ENCODE data around the gene SLC16A6.
"Not testable (repeated sequence)": the region's sequence is repeated elsewhere in the genome, so short reads cannot be mapped to it uniquely, and the experiment has no call there.

SLC16A6 gene

DNA sequence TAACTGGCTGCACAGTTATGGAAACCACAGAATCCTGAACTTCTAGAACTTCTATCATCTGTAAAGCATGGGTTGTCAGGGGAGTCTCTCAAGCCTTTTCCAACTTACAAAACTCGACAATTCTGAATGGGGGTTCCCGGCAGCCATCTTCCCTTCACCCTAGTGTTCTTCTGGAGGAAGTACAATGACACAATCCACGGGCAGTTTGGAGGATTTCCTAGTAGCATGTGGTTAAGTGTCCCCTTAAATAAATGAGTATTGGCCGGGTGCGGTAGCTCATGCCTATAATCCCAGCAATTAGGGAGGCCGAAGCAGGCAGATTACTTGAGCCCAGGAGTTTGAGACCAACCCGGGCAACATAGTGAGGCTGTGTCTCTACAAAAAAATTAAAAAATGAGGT is 2.1 kb downstream of the SLC16A6 start:
- H3K27ac ChIP-seq, result no peak overlapping the region
- no peak for TF ChIP-seq ZFX (IDR thresholded peaks at IDR 0.05; ENCODE audit: borderline replicate concordance)
- TF ChIP-seq, protein P1, sequence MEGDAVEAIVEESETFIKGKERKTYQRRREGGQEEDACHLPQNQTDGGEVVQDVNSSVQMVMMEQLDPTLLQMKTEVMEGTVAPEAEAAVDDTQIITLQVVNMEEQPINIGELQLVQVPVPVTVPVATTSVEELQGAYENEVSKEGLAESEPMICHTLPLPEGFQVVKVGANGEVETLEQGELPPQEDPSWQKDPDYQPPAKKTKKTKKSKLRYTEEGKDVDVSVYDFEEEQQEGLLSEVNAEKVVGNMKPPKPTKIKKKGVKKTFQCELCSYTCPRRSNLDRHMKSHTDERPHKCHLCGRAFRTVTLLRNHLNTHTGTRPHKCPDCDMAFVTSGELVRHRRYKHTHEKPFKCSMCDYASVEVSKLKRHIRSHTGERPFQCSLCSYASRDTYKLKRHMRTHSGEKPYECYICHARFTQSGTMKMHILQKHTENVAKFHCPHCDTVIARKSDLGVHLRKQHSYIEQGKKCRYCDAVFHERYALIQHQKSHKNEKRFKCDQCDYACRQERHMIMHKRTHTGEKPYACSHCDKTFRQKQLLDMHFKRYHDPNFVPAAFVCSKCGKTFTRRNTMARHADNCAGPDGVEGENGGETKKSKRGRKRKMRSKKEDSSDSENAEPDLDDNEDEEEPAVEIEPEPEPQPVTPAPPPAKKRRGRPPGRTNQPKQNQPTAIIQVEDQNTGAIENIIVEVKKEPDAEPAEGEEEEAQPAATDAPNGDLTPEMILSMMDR (IDR thresholded peaks at IDR 0.05), result no peak

DNA sequence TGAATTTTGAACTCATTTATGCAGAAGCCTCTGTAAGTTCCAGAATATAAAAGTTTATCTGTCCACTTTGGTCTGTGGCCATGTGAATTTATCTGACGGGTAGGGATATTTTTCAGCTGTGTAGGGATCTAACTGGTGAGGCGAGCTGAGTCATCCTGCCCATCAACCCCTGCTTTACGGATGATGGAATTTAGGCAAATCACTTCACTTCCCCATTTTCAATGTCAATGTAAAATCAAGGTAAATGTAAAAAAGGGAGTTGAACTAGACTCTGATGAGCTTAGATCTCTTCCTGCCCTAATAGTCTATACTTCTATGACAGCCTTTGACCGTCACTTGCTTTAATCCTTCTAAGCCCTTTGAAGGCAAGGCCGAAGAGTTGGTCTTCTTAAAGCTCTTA is 2.6 kb downstream of the SLC16A6 start:
- no peak for TF ChIP-seq ZFX (IDR thresholded peaks at IDR 0.05; ENCODE audit: borderline replicate concordance)
- TF ChIP-seq, protein P1 (IDR thresholded peaks at IDR 0.05), result no peak
- no peak overlapping the region for H3K27ac ChIP-seq

DNA sequence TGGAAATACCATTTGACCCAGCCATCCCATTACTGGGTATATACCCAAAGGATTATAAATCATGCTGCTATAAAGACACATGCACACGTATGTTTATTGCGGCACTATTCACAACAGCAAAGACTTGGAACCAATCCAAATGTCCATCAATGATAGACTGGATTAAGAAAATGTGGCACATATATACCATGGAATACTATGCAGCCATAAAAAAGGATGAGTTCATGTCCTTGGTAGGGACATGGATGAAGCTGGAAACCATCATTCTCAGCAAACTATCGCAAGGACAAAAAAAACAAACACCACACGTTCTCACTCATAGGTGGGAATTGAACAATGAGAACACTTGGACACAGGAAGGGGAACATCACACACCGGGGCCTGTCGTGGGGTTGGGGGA is 9.0 kb downstream of the SLC16A6 start:
- H3K27ac ChIP-seq, result not testable (repeated sequence)

DNA sequence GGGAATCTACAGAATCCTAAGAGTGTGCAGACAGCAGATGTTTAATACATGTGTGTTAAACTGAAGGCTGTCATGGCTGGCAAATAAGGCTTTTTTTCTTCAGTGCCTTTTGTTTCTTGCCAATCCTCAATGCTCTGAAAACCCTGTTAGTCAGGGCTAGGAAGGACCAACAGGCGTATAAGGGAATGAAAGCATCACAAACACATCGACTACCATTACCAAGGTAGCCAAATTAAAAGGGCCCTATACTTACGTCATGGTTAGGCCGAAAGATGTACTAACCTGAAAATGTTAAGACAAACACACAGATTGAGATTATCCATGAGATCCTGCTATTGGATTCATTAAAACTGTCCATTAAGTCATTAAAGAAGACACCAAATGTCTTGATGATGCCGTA is 13.1 kb downstream of the SLC16A6 start:
- no peak for TF ChIP-seq ZFX (IDR thresholded peaks at IDR 0.05; ENCODE audit: borderline replicate concordance)
- TF ChIP-seq, protein P1 (IDR thresholded peaks at IDR 0.05), result no peak
- H3K27ac ChIP-seq, result no peak overlapping the region

DNA sequence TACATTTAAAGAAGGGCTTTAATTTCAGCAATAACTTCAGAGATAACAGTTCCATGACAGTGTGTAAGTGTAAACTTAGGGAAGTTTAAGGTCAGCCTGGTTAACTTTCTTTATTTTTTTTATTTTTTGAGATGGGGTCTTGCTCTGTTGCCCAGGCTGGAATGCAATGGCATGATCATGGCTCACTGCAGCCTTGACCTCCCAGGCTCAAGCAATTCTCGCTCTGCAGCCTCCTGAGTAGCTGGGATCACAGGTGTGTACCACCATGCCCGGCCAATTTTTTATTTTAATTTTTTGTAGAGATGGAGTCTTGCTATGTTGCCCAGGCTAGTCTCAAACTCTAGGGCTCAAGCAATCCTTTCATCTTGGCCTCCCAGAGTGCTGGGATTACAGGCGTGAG is 14.6 kb downstream of the SLC16A6 start:
- H3K27ac ChIP-seq, result not testable (repeated sequence)

DNA sequence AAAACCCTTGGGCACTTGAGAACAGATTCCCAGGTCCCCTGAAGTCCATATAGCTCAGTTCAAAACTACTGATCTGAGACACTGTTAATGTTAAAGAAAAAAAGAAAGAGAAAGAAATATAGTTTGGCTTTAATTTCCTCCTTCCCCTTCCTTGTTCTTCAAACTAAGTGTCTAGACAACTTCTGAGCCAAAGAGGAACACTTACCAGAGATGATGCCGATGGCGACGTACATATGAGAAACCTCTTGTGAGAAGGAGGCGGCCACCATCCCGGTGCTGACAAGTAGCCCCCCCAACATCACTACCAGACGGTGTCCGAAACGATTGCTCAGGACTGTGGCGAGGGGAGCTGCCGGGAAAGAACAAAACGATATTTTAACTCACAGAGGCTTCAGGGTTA is 17.2 kb downstream of the SLC16A6 start:
- H3K27ac ChIP-seq, result no peak overlapping the region
- TF ChIP-seq, protein P1 (IDR thresholded peaks at IDR 0.05), result no peak
- TF ChIP-seq ZFX (IDR thresholded peaks at IDR 0.05; ENCODE audit: borderline replicate concordance), result no peak

DNA sequence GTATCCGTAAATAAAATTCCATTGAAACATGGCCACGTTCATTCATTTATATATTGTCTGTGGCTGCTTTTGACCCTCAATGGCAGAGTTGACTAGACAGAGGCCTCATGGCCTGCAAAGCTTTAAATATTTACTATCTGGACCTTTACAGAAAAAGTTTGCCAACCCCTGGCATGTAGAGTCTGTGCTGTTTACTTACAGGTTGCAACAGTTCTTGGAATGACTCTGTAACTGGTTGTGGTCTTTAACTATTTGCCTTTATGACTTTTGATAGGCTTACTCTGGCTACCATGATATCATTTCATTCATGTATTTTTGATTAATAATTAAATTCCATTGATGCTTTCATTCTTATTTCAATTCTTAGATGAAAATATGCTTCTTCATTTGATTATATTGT is 25.1 kb downstream of the SLC16A6 start:
- H3K27ac ChIP-seq, result not testable (repeated sequence)

DNA sequence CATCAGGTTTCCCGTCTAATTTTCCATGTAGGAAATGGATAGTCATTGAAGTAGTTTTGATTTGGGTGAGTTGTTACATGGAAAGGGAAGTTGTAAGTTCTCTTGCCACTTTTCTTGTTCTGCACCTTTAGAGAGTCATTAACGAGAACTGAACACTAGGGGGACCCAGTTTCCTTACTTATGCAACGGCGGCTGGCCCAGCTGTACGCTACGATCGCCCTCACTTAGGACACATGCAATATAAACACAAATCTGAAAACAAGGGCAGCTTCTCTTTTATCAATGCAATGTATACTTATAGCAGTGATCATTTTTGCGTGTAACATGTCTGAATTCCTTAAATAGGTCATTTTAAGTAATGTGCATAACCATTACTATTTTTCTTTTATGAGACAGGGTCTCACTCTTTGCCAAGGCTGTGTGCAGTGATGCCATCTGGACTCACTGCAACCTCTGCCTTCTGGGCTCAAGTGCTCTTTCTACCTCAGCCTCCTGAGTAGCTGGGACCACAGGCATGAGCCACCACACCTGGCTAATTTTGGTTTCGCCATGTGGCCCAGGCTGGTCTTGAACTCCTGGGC is 27.7 kb downstream of the SLC16A6 start:
- TF ChIP-seq, protein P1 (IDR thresholded peaks at IDR 0.05), result peak; percentile 55
- not testable (repeated sequence) for H3K27ac ChIP-seq

DNA sequence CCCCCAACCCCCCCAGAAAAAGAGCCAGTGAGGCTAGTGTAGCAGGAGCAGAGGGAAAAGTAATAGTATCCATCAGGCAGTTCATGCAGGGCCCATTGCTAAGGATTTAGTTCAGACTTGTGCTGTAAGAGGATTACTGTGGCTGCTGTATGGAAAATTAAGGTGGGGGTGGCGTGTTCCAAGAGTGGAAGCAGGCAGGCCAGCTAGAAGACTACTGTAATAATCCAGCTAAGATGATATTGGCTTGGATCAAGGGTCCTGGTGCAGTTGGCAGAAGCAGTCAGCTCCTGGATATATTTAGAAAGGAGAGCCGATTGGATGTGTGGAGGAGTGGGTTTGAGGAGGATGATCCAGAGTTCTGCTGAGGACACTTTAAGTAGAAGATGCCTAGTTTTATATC is 28.5 kb downstream of the SLC16A6 start:
- H3K27ac ChIP-seq, result not testable (repeated sequence)
